Liver (tissue), 9 donors: ENCODE measurements around the gene PAPPA. TPM values are rescaled to one million over a fixed set of nuclear protein-coding genes. Genes with fewer than 3 reads are reported as not detected.

Experiments
- DNase-seq: peaks from one replicate; pipeline ENCODE4 v3.0.0-alpha.2; 2017; ENCODE audit warnings: low spot score
- H3K27ac ChIP-seq, 2 donors: one replicate each; pipeline ENCODE4 v1.7.0; 2013; ENCODE audit warnings: inconsistent platforms in 2 of 2, low read length in 2 of 2, control low read depth in 1 of 2, low read depth in 1 of 2, mild to moderate bottlenecking in 1 of 2
- H3K27me3 ChIP-seq, 4 donors: one replicate each; pipeline versions ENCODE4 v1.6.1 to v1.7.0; 2013; ENCODE audit warnings: low read length in 3 of 4, inconsistent platforms in 1 of 4, mild to moderate bottlenecking in 1 of 4, moderate library complexity in 1 of 4; ENCODE audit not compliant: control insufficient read depth in 4 of 4, insufficient read depth in 4 of 4
- H3K36me3 ChIP-seq, 4 donors: one replicate each; pipeline versions ENCODE4 v1.6.1 to v1.7.0; 2013; ENCODE audit warnings: low read length in 3 of 4, mild to moderate bottlenecking in 3 of 4, low read depth in 1 of 4, moderate library complexity in 1 of 4; ENCODE audit not compliant: control insufficient read depth in 4 of 4, insufficient read depth in 3 of 4
- H3K4me1 ChIP-seq, 4 donors: one replicate each; pipeline versions ENCODE4 v1.6.1 to v1.7.0; 2013; ENCODE audit warnings: low read length in 3 of 4, mild to moderate bottlenecking in 3 of 4, moderate library complexity in 1 of 4; ENCODE audit not compliant: control insufficient read depth in 4 of 4, insufficient read depth in 4 of 4
- H3K4me3 ChIP-seq, 3 donors: one replicate each; pipeline versions ENCODE4 v1.6.1 to v1.7.0; 2013; ENCODE audit warnings: low read length in 3 of 3, control low read depth in 1 of 3, low read depth in 1 of 3, mild to moderate bottlenecking in 1 of 3
- H3K9ac ChIP-seq, 2 donors: one replicate each; pipeline ENCODE4 v1.7.0; 2013; ENCODE audit warnings: low read length in 2 of 2, mild to moderate bottlenecking in 2 of 2, moderate library complexity in 2 of 2, control low read depth in 1 of 2, low read depth in 1 of 2
- H3K9me3 ChIP-seq, 4 donors: one replicate each; pipeline versions ENCODE4 v1.6.1 to v1.7.0; 2013; ENCODE audit warnings: low read length in 3 of 4; ENCODE audit not compliant: control insufficient read depth in 4 of 4
- EGR1 ChIP-seq, 2 donors: IDR thresholded peaks; 2 replicates each; pipeline ENCODE4 v1.6.1; 2016 to 2018; ENCODE audit warnings: antibody characterized with exemption in 2 of 2, low read depth in 2 of 2
- FOXA1 ChIP-seq: IDR thresholded peaks from 2 replicates; pipeline ENCODE4 v1.6.1; 2016; ENCODE audit warnings: antibody characterized with exemption
- FOXA2 ChIP-seq: IDR thresholded peaks from 2 replicates; pipeline ENCODE4 v1.6.1; 2016; ENCODE audit warnings: antibody characterized with exemption
- GABPA ChIP-seq, 2 donors: IDR thresholded peaks in 1 of 2; conservative IDR thresholded peaks in 1 of 2; 2 replicates each; pipeline ENCODE4 v1.6.1; 2016; ENCODE audit warnings: antibody characterized with exemption in 2 of 2, mild to moderate bottlenecking in 1 of 2, moderate library complexity in 1 of 2
- HNF4A ChIP-seq, 2 donors: conservative IDR thresholded peaks; 2 replicates each; pipeline ENCODE4 v1.6.1; 2016; ENCODE audit warnings: antibody characterized with exemption in 2 of 2, mild to moderate bottlenecking in 2 of 2
- HNF4G ChIP-seq: IDR thresholded peaks from 2 replicates; pipeline ENCODE4 v1.6.1; 2016; ENCODE audit warnings: antibody characterized with exemption
- JUND ChIP-seq, 2 donors: IDR thresholded peaks; 2 replicates each; pipeline ENCODE4 v1.6.1; 2016; ENCODE audit warnings: antibody characterized with exemption in 2 of 2
- NR2F2 ChIP-seq: IDR thresholded peaks from 2 replicates; pipeline ENCODE4 v1.6.1; 2016; ENCODE audit warnings: antibody characterized with exemption
- RAD21 ChIP-seq, 2 donors: IDR thresholded peaks; 2 replicates each; pipeline ENCODE4 v1.6.1; 2016; ENCODE audit warnings: antibody characterized with exemption in 2 of 2, mild to moderate bottlenecking in 2 of 2
- RXRA ChIP-seq, 2 donors: IDR thresholded peaks; 2 replicates each; pipeline ENCODE4 v1.6.1; 2017 to 2018; ENCODE audit warnings: antibody characterized with exemption in 2 of 2, mild to moderate bottlenecking in 1 of 2
- SP1 ChIP-seq: IDR thresholded peaks from 2 replicates; pipeline ENCODE4 v1.6.1; 2018; ENCODE audit warnings: antibody characterized with exemption, mild to moderate bottlenecking
- TAF1 ChIP-seq: conservative IDR thresholded peaks from 2 replicates; pipeline ENCODE4 v1.6.1; 2016; ENCODE audit warnings: antibody characterized with exemption, mild to moderate bottlenecking
- YY1 ChIP-seq: IDR thresholded peaks from 2 replicates; pipeline ENCODE4 v1.6.1; 2016; ENCODE audit warnings: antibody characterized with exemption, mild to moderate bottlenecking
- whole genome bisulfite sequencing: extraction: QIAGEN DNeasy Blood & Tissue Kit; methylation state at CpG from one replicate; pipeline ENCODE4 v1.1.7; 2013; 5-methylcytosine and 5-hydroxymethylcytosine counted together
- polyA plus RNA-seq, 2 donors: library from polyadenylated mRNA; stranded (reverse) in 1 of 2; unstranded in 1 of 2; fragments of 200-250 nt in 1 of 2; fragments of >200 nt in 1 of 2; fragmentation: Nextera tagmentation in 1 of 2; extraction: Ambion mirVana in 1 of 2; gene quantifications; one replicate each; pipeline versions ENCODE4 v1.2.1 to v1.2.3, GENCODE V29; 2013 to 2015
- total RNA-seq, 2 donors: library from RNA; depleted of rRNA; stranded (reverse); fragments of >200 nt; gene quantifications; one replicate each; pipeline ENCODE4 v1.2.3, GENCODE V29; 2014
- TF ChIP-seq, protein P1 (sequence below): IDR thresholded peaks from 2 replicates; pipeline ENCODE4 v1.6.1; 2016; ENCODE audit warnings: antibody characterized with exemption
- TF ChIP-seq, protein P2 (sequence below): fragments of 150-350 bp; IDR thresholded peaks from 2 replicates; pipeline ENCODE4 v1.5.1; 2017; ENCODE audit warnings: improper control_type of control experiment, low read depth, low read length; ENCODE audit not compliant: missing input control
- TF ChIP-seq, protein P3 (sequence below): IDR thresholded peaks from 2 replicates; pipeline ENCODE4 v1.6.1; 2016; ENCODE audit warnings: antibody characterized with exemption
- TF ChIP-seq, protein P4 (sequence below): IDR thresholded peaks from 2 replicates; pipeline ENCODE4 v1.6.1; 2016; ENCODE audit warnings: antibody characterized with exemption, mild to moderate bottlenecking
- TF ChIP-seq, protein P5 (sequence below): IDR thresholded peaks from 2 replicates; pipeline ENCODE4 v1.6.1; 2016; ENCODE audit warnings: antibody characterized with exemption
- donor health status: healthy.
- donor health status: healthy.
- donor health status: healthy.
- donor health status: healthy.
- donor health status: healthy.

PAPPA gene
- total and polyA plus RNA-seq, 4 donors: 0.03 to 0.33 (median 0.20) TPM

DNA sequence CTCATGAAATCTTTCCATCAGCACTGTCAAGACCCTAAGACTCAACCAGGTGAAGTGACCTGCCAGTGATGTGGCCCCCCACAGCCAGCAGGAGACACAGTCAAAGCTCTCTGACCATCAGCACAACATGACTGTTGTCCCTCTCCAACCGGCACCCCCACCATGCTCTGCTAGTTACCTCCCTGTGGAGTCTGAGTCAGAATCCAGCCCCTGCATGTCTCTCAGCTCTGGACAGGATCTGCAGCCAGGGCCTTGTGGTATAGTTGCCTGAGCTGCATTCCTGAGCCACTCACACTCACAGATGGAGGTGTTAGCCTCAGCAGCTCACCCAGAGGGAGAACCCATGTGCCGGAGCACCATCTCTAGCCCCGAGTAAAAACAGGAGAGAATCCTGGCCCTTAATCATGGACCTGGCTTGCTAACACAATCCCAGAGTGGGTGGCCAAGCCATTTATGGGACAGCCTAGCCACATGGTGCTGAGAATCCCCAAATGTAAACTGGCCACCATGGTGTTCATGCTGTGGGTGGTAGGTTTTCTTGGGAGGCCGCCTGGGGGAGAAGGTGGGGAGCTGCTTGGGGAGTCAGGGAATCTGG is 237.8 kb downstream of the PAPPA start:
- no peak overlapping the region for H3K9ac ChIP-seq
- H3K27ac ChIP-seq: no peak overlapping the region
- H3K36me3 ChIP-seq: no peaks in the 10 kb centered on the region
- H3K4me1 ChIP-seq: no peaks in the 10 kb centered on the region
- WGBS: 96% methylated on average over 4 of the region's 4 CpGs
- no peaks in the 10 kb centered on the region for H3K9me3 ChIP-seq
- no peak overlapping the region for H3K4me3 ChIP-seq
- TF ChIP-seq, protein P1, sequence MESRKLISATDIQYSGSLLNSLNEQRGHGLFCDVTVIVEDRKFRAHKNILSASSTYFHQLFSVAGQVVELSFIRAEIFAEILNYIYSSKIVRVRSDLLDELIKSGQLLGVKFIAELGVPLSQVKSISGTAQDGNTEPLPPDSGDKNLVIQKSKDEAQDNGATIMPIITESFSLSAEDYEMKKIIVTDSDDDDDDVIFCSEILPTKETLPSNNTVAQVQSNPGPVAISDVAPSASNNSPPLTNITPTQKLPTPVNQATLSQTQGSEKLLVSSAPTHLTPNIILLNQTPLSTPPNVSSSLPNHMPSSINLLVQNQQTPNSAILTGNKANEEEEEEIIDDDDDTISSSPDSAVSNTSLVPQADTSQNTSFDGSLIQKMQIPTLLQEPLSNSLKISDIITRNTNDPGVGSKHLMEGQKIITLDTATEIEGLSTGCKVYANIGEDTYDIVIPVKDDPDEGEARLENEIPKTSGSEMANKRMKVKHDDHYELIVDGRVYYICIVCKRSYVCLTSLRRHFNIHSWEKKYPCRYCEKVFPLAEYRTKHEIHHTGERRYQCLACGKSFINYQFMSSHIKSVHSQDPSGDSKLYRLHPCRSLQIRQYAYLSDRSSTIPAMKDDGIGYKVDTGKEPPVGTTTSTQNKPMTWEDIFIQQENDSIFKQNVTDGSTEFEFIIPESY: no peak
- TF ChIP-seq TAF1: no peak
- no peak for TF ChIP-seq GABPA (IDR thresholded peaks at IDR 0.05 in 1 of 2, conservative IDR thresholded peaks at IDR 0.05 in 1 of 2)
- no peak for TF ChIP-seq RXRA (IDR thresholded peaks at IDR 0.05)
- TF ChIP-seq HNF4A (conservative IDR thresholded peaks at IDR 0.05): no peak
- TF ChIP-seq, protein P2, sequence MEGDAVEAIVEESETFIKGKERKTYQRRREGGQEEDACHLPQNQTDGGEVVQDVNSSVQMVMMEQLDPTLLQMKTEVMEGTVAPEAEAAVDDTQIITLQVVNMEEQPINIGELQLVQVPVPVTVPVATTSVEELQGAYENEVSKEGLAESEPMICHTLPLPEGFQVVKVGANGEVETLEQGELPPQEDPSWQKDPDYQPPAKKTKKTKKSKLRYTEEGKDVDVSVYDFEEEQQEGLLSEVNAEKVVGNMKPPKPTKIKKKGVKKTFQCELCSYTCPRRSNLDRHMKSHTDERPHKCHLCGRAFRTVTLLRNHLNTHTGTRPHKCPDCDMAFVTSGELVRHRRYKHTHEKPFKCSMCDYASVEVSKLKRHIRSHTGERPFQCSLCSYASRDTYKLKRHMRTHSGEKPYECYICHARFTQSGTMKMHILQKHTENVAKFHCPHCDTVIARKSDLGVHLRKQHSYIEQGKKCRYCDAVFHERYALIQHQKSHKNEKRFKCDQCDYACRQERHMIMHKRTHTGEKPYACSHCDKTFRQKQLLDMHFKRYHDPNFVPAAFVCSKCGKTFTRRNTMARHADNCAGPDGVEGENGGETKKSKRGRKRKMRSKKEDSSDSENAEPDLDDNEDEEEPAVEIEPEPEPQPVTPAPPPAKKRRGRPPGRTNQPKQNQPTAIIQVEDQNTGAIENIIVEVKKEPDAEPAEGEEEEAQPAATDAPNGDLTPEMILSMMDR: no peak
- no peak for TF ChIP-seq NR2F2
- TF ChIP-seq, protein P3, sequence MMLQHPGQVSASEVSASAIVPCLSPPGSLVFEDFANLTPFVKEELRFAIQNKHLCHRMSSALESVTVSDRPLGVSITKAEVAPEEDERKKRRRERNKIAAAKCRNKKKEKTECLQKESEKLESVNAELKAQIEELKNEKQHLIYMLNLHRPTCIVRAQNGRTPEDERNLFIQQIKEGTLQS: no peak
- no peak for TF ChIP-seq FOXA1
- no peak for TF ChIP-seq RAD21 (IDR thresholded peaks at IDR 0.05)
- no peak for TF ChIP-seq YY1
- no peak for TF ChIP-seq FOXA2
- no peak for TF ChIP-seq SP1
- TF ChIP-seq JUND (IDR thresholded peaks at IDR 0.05): no peak
- TF ChIP-seq EGR1 (IDR thresholded peaks at IDR 0.05; ENCODE audit: low read depth in 2 of 2): no peak
- no peak for TF ChIP-seq HNF4G
- TF ChIP-seq, protein P4, sequence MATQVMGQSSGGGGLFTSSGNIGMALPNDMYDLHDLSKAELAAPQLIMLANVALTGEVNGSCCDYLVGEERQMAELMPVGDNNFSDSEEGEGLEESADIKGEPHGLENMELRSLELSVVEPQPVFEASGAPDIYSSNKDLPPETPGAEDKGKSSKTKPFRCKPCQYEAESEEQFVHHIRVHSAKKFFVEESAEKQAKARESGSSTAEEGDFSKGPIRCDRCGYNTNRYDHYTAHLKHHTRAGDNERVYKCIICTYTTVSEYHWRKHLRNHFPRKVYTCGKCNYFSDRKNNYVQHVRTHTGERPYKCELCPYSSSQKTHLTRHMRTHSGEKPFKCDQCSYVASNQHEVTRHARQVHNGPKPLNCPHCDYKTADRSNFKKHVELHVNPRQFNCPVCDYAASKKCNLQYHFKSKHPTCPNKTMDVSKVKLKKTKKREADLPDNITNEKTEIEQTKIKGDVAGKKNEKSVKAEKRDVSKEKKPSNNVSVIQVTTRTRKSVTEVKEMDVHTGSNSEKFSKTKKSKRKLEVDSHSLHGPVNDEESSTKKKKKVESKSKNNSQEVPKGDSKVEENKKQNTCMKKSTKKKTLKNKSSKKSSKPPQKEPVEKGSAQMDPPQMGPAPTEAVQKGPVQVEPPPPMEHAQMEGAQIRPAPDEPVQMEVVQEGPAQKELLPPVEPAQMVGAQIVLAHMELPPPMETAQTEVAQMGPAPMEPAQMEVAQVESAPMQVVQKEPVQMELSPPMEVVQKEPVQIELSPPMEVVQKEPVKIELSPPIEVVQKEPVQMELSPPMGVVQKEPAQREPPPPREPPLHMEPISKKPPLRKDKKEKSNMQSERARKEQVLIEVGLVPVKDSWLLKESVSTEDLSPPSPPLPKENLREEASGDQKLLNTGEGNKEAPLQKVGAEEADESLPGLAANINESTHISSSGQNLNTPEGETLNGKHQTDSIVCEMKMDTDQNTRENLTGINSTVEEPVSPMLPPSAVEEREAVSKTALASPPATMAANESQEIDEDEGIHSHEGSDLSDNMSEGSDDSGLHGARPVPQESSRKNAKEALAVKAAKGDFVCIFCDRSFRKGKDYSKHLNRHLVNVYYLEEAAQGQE: no peak
- DNase-seq: no peak
- no peaks in the 10 kb centered on the region for H3K27me3 ChIP-seq

DNA sequence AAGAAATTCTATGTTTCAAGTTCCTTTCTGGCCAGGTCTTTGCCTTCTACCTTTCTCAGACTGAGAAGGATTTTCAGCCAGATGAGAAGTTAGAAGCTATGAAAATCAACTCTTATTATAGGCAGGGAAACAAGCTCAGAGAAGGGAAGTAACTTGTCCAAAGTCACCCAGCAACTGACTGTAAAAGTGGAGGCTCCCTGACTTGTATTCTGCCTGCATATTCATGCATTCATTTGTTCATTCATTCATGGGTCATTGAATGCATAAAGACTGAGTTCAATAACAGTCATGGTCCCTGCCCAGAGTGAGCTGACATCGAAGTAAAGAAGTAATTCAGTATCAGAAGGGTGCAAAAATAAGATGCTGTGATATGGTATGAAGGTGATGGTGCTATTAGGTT is 239.6 kb downstream of the PAPPA start:
- H3K4me3 ChIP-seq: no peak overlapping the region
- H3K36me3 ChIP-seq: no peaks in the 10 kb centered on the region
- WGBS: 89% methylated on average over 1 of the region's 1 CpG
- no peak overlapping the region for H3K27ac ChIP-seq
- H3K9me3 ChIP-seq: no peaks in the 10 kb centered on the region
- no peaks in the 10 kb centered on the region for H3K27me3 ChIP-seq
- H3K9ac ChIP-seq: no peak overlapping the region
- TF ChIP-seq RAD21 (IDR thresholded peaks at IDR 0.05): no peak
- TF ChIP-seq JUND (IDR thresholded peaks at IDR 0.05): no peak
- no peak for TF ChIP-seq HNF4G
- TF ChIP-seq, protein P2: no peak
- TF ChIP-seq FOXA1: no peak
- TF ChIP-seq, protein P3: no peak
- no peak for TF ChIP-seq NR2F2
- TF ChIP-seq, protein P5, sequence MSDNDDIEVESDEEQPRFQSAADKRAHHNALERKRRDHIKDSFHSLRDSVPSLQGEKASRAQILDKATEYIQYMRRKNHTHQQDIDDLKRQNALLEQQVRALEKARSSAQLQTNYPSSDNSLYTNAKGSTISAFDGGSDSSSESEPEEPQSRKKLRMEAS: no peak
- TF ChIP-seq, protein P1: no peak
- no peak for TF ChIP-seq FOXA2
- no peak for TF ChIP-seq RXRA (IDR thresholded peaks at IDR 0.05)
- TF ChIP-seq YY1: no peak
- no peak for DNase-seq
- no peaks in the 10 kb centered on the region for H3K4me1 ChIP-seq
